OCI-LY7 (cell line): Measurements from ENCODE around the gene BSG. TPM values are rescaled to one million over a fixed set of nuclear protein-coding genes. Genes with fewer than 3 reads are reported as not detected.

Source experiments
- BruUV-seq: library from RNA; stranded (reverse); fragments of 400-500 nt; replicated peaks from 2 replicates; lab custom pipeline; 2021; lab: Mats Ljungman, UMichigan
- CTCF ChIA-PET: fragments of 300-600 bp; sonication (Branson Sonifier 250); formaldehyde crosslinking; loops from one replicate; lab custom pipeline; 2022; ENCODE audit warnings: antibody characterized with exemption; ENCODE audit not compliant: unreplicated experiment; lab: Charles Lee
- POLR2A ChIA-PET: fragments of 300-600 bp; sonication (Branson Sonifier 250); formaldehyde crosslinking; loops from one replicate; lab custom pipeline; 2022; ENCODE audit warnings: antibody characterized with exemption; lab: Charles Lee
- DNase-seq: peaks from one replicate; pipeline ENCODE4 v3.0.0-alpha.2; 2015; ENCODE audit warnings: low spot score
- H2AFZ ChIP-seq: fragments of 200-600 bp; sonication (generic), shearing (Covaris generic); 2 replicates; pipeline ENCODE4 v1.6.1; 2014; ENCODE audit warnings: mild to moderate bottlenecking, antibody characterized with exemption, low read length, moderate library complexity
- H3K27ac ChIP-seq: fragments of 200-600 bp; sonication (generic); 2 replicates; pipeline ENCODE4 v1.5.1; 2014; ENCODE audit warnings: mixed run types, low read depth, mild to moderate bottlenecking, moderate library complexity, low read length, inconsistent platforms; ENCODE audit not compliant: poor library complexity, severe bottlenecking
- H3K36me3 ChIP-seq: fragments of 200-600 bp; sonication (generic); 2 replicates; pipeline ENCODE4 v1.6.1; 2014; ENCODE audit warnings: mild to moderate bottlenecking, antibody characterized with exemption, low read length, moderate library complexity, mixed read lengths; ENCODE audit not compliant: insufficient read depth
- H3K4me1 ChIP-seq: fragments of 200-600 bp; sonication (generic); 2 replicates; pipeline ENCODE4 v1.5.1; 2014; ENCODE audit warnings: mild to moderate bottlenecking, low read length; ENCODE audit not compliant: insufficient read depth, poor library complexity, severe bottlenecking
- H3K4me2 ChIP-seq: fragments of 200-600 bp; sonication (generic); 2 replicates; pipeline ENCODE4 v1.6.1; 2014; ENCODE audit warnings: mild to moderate bottlenecking, low read length
- H3K4me3 ChIP-seq: fragments of 200-600 bp; sonication (generic); 2 replicates; pipeline ENCODE4 v1.5.1; 2014; ENCODE audit warnings: mild to moderate bottlenecking, low read depth, low read length; ENCODE audit not compliant: poor library complexity, severe bottlenecking
- H3K79me2 ChIP-seq: fragments of 200-600 bp; sonication (generic); 2 replicates; pipeline ENCODE4 v1.6.1; 2016; ENCODE audit warnings: low read depth, mild to moderate bottlenecking, low read length, moderate library complexity, mixed read lengths; ENCODE audit not compliant: insufficient read depth
- H3K9me2 ChIP-seq: fragments of 200-600 bp; sonication (generic); 2 replicates; pipeline ENCODE4 v1.6.1; 2016; ENCODE audit warnings: mild to moderate bottlenecking, low read length, mixed read lengths; ENCODE audit not compliant: insufficient read depth
- H3K9me3 ChIP-seq: fragments of 200-600 bp; sonication (generic); 2 replicates; pipeline ENCODE4 v1.6.1; 2014; ENCODE audit warnings: mild to moderate bottlenecking, mixed run types, low read length, mixed read lengths
- H4K20me1 ChIP-seq: fragments of 200-600 bp; sonication (generic); 2 replicates; pipeline ENCODE4 v1.6.1; 2014; ENCODE audit warnings: mild to moderate bottlenecking, antibody characterized with exemption, low read length, moderate library complexity, mixed read lengths; ENCODE audit not compliant: insufficient read depth
- CTCF ChIP-seq: fragments of 200-600 bp; sonication (generic); conservative IDR thresholded peaks from 2 replicates; pipeline ENCODE4 v1.5.1; 2014; ENCODE audit warnings: mild to moderate bottlenecking, antibody characterized with exemption, low read length, moderate library complexity, mixed read lengths
- EZH2phosphoT487 ChIP-seq: fragments of 200-600 bp; sonication (generic); IDR thresholded peaks from 2 replicates; pipeline ENCODE4 v1.6.1; 2018; ENCODE audit warnings: low read depth, borderline replicate concordance, mild to moderate bottlenecking, mixed run types, antibody characterized with exemption, low read length, moderate library complexity, mixed read lengths
- intact Hi-C: fragments of 100-400 bp; cut with micrococcal nuclease; formaldehyde crosslinking; loops from one replicate; pipeline ENCODE4 v1.10.0; 2022; ENCODE audit not compliant: unreplicated experiment
- total RNA-seq, 2 experiments: library from RNA; depleted of rRNA in 1 of 2; stranded (reverse); fragments of >200 nt in 1 of 2; shearing (Covaris generic) in 1 of 2; gene quantifications; 2 replicates each; pipeline ENCODE4 v1.2.3, GENCODE V29; 2014 to 2022

Gene BSG
- total RNA-seq, 2 experiments from 2014 or later = 180 to 197 TPM

- Histone ChIP-seq H4K20me1 (no peaks in the 10 kb centered on the region), H3K9me3 (no peaks in the 10 kb centered on the region), H3K79me2 (no peaks in the 10 kb centered on the region), H3K27ac (no peak within 1 kb of the TSS), H3K4me1 (no peaks in the 10 kb centered on the region), H3K9me2 (no peaks in the 10 kb centered on the region), H3K4me3 (no peak within 1 kb of the TSS), H3K36me3 (no peaks in the 10 kb centered on the region), H2AFZ (no peak within 1 kb of the TSS), H3K4me2 (no peak within 1 kb of the TSS)
- no TSS peak for BruUV-seq
- intact Hi-C loops = no loop called here
- ChIA-PET POLR2A (interaction anchor here (0.7 kb wide), 1 partner anchor 60 kb away, joined by 5 read pairs; no protein-coding TSS in a partner anchor), CTCF (no interaction called here)
- TF ChIP-seq CTCF (no peak), EZH2phosphoT487 (no peak)
- no peak for DNase-seq
Observed at GRCh38 chr19:543910-544608, 28.3 kb upstream of the BSG start, which contains the start of gene GZMM. Gene GZMM, plus strand, starts transcription at chr19:544053. Its CDS starts 19 bp downstream, at chr19:544072.

GRCh38 chr19:547117-547516 is 25.3 kb upstream of the BSG start:
- no peak for DNase-seq
- H3K4me2 ChIP-seq = no peak overlapping the region
- no peaks in the 10 kb centered on the region for H4K20me1 ChIP-seq
- H3K9me2 ChIP-seq = no peaks in the 10 kb centered on the region
- intact Hi-C loops = no loop called here
- H3K36me3 ChIP-seq = no peaks in the 10 kb centered on the region
- no peak overlapping the region for H3K27ac ChIP-seq
- no peaks in the 10 kb centered on the region for H3K9me3 ChIP-seq
- no TSS peak for BruUV-seq
- CTCF ChIA-PET = no interaction called here
- H2AFZ ChIP-seq = no peak overlapping the region
- H3K4me3 ChIP-seq = no peak overlapping the region
- no peaks in the 10 kb centered on the region for H3K79me2 ChIP-seq
- TF ChIP-seq CTCF (no peak), EZH2phosphoT487 (no peak)
- POLR2A ChIA-PET = no interaction called here
- H3K4me1 ChIP-seq = no peaks in the 10 kb centered on the region
